HUDEP-2 (cell line): Measurements from ENCODE around the gene OR14I1.

Source experiments
- DNase-seq, 76 experiments: peaks; one replicate each; lab custom pipeline; 2025; ENCODE audit not compliant: unreplicated experiment in 76 of 76; lab: John Stamatoyannopoulos, UW

OR14I1 gene

DNA sequence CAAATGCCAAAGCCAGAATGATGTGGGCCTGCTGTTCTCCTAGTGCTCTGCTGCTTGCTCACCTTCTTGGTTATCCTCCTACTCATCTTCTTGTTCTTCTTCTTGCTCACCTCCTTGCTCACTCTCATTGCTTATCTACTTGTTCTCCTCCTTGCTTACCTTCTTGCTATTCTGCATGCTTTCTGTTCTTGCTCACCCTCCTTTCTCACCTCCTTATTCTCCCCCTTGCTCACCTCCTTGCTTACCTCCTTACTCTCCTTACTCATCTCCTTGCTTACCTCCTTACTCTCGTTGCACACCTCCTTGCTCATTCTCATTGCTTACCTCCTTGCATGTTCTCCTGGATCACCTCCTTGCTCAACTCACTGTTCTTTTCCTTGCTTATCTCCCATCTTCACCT lies at the start of gene OR14I1:
OR14I1 (minus strand) TSS at position 53 of the 400 bp plus-strand sequence.
- no peak for DNase-seq

DNA sequence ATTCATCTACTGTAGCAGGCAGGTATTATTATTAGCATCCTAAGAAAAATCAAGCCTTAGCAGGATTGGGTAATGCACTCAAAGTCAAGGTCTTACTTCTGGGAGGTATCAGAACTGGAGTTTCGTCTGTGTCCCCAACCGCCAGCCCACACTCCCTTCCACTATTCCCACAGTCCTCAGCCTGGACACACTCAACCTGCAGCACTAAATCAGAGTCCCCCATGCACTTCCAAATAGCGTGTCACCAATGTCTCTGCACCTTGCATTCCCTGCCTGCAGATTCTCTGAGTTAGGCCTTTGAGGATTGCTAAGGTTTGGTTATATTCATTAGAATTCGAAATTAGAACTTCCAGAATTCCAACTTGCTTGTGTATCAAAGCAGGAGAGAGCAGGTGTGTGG lies 49.1 kb upstream of the OR14I1 start:
- DNase-seq: no peak

DNA sequence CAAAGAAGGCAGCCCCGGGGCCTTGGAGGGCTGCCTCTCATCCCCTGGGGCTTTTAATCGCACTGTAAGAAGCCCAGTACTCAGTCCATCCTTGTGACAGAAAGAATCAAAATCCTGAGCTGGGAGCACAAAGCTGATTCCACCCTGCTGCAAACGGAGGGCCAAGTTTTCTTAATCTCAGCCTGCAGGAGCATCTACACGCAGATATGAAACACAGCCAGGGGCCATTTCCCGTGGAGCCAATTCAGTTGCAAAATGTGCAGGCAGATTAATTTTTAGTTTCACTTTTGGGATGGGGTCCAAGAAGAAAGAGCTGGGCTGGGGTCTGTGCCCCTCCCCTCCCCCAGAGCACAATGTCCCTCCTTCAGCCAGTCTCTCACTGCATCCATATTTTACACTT lies 48.6 kb upstream of the OR14I1 start:
- no peak for DNase-seq

DNA sequence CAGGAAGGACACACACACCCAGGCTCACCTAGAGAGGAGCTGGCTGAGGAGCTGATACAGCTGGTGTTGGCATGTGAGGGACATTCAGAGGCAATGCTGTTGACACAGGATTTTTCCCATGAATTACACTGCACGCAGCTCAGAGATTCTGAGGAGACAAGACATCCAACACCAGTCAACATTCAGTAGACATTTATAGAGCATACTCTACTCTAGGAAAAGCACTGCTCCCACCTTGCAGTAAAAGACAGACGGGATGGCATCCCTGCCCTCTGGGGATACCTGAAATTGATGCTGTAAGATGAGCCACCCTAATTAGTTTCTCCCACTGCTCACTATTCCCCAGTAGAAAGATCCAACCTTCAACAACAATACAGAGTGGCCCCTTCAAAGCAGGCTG lies 47.9 kb upstream of the OR14I1 start:
- no peak for DNase-seq

DNA sequence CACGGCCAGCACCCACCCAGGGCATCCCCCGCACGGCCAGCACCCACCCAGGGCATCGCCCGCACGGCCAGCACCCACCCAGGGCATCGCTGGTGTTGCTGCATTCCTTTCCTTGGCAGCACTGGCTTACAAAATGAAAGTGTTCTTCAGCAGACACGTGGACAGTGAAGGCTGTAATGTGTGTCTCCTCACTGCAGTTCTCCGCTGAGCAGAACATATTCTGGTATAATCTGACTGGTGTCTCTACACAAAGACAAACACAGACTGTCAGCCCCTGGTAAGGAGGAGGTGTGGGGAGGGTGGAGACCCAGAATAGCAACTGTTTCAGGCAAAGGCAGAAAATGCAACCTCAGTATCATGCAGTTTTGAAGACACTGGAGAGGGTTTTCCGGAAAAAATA lies 45.6 kb upstream of the OR14I1 start:
- no peak for DNase-seq

DNA sequence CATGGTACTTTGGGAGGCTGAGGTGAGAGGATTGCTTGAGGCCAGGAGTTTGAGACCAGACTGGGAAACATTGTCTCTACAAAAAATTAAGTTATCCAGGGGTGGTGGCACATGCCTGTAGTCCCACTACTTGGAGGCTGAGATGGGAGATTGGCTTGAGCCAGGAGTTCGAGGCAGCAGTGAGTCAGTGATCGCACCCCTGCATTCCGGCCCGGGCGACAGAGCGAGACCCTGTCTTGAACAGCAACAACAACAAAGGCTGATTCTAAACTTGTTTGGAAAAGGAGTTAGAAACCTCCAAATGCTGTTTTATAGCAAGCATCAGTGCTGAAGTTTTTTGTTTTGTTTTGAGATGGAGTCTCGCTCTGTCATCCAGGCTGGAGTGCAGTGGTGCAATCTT lies 38.3 kb upstream of the OR14I1 start:
- no peak for DNase-seq

DNA sequence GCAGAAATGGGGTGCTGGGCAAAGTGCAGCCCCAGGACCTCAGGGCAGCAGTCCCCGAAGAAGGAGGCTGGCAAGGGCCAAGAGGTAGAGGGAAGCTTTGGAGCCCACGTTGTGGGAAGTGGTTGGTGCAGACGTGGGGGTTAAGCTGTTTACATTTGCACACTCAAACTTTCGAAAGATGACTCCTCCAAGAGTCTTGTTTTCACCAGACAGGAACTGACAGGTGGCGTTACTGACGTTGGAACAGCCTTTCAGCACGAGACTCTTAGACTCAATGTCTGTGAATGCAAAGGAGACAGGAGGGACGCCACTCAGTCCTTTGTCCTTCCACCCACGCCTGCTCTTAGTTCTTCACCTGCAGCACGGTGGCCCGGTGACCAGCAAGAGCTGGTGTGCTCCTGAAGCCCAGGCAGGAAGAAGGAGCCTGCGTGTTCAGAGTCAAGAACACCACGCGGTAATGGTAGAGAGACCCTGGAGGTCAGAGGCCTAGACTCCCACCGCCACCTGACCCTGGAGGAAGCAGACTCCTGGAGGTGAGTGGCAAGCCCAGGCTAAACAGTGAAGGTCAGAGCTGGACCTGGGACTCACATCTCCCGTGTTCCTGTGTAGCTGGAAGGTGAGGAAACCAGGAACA lies 37.1 kb upstream of the OR14I1 start:
- no peak for DNase-seq

DNA sequence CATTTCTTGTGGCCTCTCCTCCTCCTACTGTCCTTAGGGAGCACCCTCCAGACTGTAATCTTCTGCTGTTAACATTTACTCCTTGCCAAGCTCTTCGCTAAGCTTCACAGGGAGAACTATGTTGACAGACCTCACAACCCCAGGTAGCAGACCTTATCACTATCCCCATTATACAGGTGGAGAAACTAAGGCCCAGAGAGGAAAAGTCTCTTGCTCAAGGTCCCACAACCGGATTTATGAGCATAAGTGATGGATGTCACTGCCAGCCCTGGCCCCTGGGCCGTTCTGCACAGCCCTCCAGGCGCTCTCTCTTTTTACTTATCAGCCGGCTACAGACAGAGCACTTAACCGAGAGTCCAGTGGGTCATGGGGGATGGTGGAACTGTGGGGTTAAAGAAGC lies 34.9 kb upstream of the OR14I1 start:
- DNase-seq: no peak

DNA sequence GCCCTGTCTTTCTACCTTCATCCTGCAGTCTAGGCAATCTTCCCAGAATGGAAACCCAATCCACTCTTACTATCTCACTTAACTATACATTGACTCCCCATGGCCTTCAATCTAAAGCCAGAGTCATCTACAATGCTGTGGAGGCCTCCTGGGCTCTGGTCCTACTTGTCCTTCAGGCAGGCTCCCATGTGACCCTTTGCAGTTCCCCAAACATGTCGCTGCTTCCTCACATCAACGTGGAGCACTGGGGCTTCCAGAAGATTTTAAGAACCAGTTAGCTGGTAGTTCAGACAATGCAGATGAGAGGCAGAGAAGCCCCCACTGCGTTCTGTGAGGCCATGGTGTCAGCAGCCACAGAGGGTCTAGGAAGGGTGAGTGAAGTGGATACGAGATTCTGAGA lies 34.4 kb upstream of the OR14I1 start:
- no peak for DNase-seq

DNA sequence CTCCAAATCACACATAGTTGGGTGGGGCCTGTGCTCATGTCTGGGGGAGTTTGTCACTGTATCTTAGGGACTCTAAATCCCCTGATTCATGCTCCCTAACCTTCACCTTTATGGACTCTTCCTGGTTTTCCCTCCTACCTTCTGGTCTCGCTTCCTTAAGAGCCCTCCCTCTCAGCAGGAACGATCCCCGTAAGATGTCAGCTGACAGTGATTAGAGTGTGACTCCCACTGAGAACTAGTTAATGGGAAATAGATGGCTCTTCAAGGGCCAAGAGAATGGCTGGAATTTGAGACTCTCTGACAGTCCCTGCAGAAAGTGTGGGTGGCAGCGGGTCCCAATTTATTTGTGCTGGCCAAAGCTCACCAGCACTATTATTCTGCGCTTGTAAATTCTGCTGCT lies 31.0 kb upstream of the OR14I1 start:
- DNase-seq: no peak

DNA sequence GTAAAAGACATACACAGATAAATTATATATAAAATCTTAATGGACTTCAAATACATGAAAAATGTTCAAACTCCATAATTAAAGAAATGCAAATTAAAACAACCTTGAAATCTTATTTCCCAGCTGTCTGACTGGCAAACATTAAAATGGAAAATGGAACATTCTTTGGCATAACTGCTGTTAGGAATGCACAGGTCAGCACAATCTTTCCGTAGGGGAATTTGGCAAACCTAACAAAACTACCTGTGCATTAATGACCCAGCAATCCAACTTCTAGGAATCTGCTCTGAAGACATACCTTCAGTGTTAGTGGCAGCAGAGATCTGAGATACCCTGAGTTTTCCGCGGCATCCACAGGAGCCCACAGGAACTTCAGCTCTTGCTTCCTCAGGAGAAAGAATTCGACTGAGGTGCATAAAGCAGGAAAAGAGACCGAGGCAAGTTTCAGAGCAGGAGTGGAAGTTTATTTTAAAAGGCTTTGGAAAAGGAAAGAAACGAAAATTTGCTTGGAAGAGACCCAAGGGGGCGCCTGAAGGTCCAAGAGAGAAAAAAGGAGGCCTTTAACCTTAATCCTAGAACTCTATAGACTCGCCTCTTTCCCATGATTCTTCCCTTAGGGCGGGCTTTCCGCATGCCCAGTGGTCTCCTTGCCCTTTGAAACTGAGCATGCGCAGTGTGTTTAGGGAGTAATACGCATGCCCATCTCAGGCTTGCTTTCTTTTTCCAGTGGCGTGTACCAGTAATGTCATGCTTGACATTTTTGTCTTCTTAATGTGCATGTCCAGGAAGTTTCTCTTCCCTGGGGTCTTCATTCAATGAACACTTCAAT lies 28.2 kb upstream of the OR14I1 start:
- no peak for DNase-seq

DNA sequence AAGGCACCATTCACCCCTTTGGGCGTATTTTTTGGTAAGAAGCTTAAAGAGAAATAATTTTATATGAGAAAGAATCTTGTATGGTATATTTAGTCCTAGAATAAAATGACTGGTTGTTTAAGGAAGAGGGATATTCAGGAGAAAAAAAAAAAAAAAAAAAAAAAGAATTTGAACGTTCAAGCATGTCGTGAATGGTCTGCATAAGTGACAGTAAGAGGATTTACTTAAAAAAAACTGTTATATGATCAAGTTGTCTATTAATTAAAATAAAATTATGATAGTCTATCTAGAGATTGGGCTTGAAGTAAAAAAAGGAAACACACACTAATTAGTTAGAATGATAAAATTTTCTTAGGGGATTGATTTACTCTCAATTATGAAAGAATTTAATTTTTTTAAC lies 11.7 kb upstream of the OR14I1 start:
- DNase-seq: no peak

DNA sequence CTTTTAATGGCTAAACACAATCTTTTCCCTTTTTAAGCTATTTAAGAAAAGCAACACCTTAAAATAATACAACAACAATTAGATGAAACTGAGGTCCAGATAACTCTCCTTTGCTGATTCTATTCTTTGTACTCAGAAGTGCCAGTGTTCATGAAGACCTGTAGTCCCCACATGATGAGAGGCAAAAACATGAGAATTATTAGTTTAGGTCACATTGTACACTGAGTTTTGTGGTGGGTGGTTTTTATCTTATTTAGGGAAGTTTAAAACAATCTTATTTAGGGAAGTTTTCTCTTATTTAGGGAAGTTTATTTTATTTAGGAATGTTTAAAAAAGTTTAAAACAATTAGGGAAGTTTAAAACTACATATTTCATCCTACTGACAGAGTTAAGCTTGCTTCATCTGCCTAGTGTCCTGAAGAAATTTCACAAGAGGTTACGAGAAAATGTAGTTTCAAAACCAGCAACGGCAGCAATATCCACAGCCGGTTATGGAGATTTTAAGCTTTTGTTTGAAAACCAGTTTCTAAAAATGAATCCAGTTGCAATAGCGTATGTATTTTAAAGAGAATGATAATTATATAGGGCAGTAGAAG lies 7.8 kb upstream of the OR14I1 start:
- no peak for DNase-seq

DNA sequence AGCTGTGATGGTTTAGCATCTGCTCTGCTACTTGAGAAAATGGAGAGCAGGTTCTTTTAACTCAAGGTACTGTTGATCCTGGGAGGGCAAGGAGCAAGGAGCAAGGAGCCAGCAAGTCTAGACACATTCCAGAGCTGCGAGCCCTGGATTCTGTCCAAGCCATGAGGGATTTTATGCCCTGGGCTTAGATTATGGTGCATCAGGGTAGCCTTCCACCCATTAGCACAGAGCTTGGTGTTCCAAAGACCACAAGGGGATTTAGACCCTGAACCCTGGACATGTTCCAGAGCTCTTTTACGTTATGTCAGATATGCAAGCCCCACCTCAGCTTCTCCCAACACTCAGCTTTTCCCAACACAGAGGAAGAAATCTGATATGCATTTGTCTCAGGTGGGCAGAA lies 2.0 kb upstream of the OR14I1 start:
- DNase-seq: no peak

DNA sequence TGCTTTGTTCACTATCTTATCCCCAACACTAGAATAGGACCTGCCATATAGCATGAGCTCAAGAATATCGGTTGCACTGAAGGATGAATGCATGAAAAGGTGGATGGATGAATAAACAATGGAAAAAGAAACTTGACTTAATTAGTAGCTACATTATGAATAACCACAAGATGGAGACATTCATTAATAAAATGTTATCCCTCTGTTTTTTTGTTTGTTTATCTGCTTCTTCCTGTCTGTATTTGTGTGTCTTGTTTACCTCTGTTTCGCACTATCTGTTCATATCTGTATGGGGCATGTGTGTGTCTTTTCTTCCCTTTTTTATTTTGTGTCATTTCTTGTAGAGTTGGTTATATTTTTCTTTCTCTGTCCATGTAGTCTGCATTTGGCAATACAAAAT lies 1.1 kb upstream of the OR14I1 start:
- no peak for DNase-seq

DNA sequence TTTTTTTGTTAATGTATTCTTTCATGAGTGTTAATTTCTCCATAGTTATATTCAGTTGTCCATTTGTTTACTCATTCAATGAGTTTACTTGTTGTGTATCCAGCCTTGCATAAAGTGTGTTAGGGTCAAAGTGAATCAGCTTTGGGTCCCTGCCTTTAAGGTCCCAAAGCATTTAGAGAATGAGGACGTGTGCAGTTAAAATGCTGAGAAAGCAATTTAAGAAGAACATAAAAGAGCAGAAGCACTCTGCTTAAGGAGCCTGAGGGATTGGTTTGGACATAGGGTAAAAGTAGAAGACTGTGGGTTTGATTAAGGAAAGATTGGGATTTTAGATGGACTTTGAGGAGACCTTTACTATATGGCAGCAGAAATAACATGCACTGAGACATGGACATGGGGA lies 3.5 kb downstream of the OR14I1 start:
- DNase-seq: no peak

DNA sequence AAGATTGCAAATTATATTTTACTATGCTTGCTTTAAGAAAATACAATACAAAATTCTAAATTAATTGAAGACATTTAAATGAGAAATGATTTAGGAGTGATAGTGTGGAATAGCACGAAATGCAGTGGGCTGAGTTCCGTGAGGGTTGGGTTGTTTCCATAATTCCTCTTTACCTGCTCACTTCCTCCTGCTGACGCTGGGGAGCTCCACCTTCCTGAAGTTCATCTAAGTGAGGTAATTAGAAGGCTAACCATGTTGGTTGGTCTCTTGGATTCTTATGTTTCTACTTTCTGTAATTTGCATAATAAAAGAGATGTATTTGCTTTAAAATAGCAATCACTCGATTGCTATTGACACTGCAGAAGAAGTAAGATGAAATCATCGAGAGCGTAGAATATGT lies 4.7 kb downstream of the OR14I1 start:
- DNase-seq: no peak

DNA sequence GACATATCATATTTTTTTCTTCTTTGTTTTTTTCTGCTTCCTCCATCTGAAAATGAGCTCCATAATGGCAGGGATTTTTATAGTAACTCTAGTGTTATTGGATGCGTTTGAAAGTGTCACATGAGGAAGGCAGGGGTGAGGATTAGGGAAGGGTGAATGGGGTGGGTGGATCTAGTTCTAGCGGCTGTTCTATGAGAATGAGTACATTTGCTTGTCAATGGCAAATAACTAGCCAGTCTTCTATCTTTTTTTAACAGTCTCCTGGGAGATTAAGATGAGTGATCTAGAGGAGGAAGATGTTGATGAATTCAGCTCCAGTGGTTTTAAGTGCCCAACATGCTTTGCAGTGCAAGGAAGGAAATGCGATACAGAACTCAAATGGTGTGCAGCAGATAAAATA lies 5.8 kb downstream of the OR14I1 start:
- DNase-seq: no peak

DNA sequence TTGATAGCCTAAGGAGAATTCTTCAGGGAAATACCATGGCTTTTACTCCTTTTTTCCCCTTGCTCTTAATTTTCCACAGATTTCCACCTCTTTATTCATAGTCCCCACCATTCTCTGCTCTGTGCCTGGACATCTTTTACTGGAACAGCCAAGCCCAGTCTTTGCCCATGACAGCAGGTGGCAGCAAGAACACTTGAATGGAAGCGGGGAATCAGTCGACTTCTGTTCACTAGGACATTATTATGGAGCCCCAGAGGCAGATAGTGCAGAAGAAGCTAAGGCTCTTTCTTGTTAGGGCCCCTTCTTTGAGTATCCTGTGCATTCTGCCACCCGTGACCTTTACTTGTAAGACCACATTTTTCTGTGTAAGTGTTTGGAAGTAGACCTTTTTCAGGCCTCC lies 6.3 kb downstream of the OR14I1 start:
- peak in 17 of 76 experiments; percentile 2 to 51 (median 12) for DNase-seq

DNA sequence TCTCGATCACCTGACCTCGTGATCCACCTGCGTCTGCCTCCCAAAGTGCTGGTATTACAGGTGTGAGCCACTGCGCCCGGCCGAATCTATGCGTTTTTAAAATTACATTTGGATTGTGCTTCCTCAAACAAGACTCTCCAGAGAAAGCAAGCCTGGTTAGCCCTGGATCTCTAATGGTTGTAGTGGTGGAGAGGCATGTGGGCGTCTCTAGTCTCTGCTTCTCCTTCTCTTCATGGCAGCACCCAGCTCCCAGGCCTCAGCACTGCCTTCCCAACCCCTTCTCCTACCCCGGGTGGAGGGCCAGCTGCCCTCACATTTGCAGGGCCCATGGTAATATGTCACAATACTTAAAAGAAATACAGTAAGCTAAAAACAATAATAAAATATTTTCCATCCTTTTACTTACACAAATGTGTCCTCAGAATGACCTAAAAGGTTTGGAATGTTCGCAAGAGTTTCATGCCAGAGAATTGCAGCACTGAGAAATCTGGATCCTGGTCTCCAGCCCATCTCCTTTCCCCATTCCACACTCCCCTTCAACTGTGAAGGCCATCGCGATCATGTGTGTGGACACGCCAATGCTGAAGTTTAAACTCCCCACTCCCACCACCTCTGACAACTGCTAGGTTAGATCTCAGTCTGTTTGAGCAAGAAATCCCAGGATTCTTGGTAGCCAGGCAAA lies 7.0 kb downstream of the OR14I1 start:
- DNase-seq: no peak

DNA sequence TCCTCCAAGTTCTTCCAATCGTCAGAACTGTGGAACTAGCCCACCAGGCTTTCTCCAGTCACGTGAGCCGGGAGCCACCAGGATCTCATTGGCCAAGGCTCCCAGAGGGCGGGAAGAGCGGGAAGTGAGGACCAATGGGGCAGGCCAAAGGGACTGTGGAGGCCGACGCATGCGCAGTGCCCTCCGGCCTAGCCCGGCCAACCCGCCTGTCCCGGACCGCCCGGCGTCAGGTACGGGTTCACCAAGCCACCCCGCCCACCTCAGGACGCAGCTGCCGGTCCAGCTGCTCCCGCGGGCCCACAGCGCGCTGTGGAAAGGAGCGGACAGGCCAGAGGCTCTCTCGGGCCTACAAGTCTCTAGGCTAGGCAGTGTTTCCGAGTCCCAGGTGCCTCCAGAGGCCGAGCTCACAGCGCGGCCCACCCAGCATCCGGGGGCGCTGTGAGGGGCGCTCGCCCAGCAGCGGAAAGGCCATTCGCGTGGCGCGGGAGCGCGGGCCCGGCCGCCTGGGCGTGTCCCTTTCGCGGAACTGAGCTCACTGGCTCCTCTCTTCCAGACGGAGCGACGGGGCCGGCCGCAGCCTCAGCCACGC lies 10.9 kb downstream of the OR14I1 start:
- DNase-seq: no peak
